PC-9 (cell line): ENCODE data around the gene ADARB2.

Source experiments
- CTCF ChIP-seq: fragments of 200-600 bp; sonication (generic); conservative IDR thresholded peaks from 2 replicates; pipeline ENCODE4 v1.6.1; 2017; ENCODE audit warnings: mixed run types, antibody characterized with exemption, mild to moderate bottlenecking, moderate library complexity
- EZH2 ChIP-seq: fragments of 200-600 bp; sonication (generic); IDR thresholded peaks from 2 replicates; pipeline ENCODE4 v1.8.0; 2017; ENCODE audit warnings: antibody characterized with exemption, low read depth

GRCh38 chr10:1534820-1535219, 202.5 kb downstream of the ADARB2 start:
- TF ChIP-seq CTCF (no peak), EZH2 (no peak)
